ENCODE measurements around the gene YKT6.

Gene YKT6

GRCh38 chr7:44235066-44235465, 34.3 kb downstream of the YKT6 start:
- H3K4me1 ChIP-seq (ENCODE audit: low read length) = no peaks in the 10 kb centered on the region
- H3K79me2 ChIP-seq (ENCODE audit: low read length) = no peaks in the 10 kb centered on the region
- peaks cover 98% of the 10 kb centered on the region for H3K27me3 ChIP-seq (replicated peaks; ENCODE audit: insufficient read depth, low read length)
- H3K9me2 ChIP-seq (replicated peaks; ENCODE audit: insufficient read depth, low read length) = no peaks in the 10 kb centered on the region
- no peak overlapping the region for H3K4me3 ChIP-seq (ENCODE audit: low read length)
- no peak overlapping the region for H2AFZ ChIP-seq (ENCODE audit: low read length)
- TF ChIP-seq EZH2 (optimal IDR thresholded peaks at IDR 0.05; ENCODE audit: low read depth, low read length) = no peak
- TF ChIP-seq, protein P1, sequence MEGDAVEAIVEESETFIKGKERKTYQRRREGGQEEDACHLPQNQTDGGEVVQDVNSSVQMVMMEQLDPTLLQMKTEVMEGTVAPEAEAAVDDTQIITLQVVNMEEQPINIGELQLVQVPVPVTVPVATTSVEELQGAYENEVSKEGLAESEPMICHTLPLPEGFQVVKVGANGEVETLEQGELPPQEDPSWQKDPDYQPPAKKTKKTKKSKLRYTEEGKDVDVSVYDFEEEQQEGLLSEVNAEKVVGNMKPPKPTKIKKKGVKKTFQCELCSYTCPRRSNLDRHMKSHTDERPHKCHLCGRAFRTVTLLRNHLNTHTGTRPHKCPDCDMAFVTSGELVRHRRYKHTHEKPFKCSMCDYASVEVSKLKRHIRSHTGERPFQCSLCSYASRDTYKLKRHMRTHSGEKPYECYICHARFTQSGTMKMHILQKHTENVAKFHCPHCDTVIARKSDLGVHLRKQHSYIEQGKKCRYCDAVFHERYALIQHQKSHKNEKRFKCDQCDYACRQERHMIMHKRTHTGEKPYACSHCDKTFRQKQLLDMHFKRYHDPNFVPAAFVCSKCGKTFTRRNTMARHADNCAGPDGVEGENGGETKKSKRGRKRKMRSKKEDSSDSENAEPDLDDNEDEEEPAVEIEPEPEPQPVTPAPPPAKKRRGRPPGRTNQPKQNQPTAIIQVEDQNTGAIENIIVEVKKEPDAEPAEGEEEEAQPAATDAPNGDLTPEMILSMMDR (IDR thresholded peaks at IDR 0.05; ENCODE audit: low read length) = no peak
- TF ChIP-seq EZH2phosphoT487 (IDR thresholded peaks at IDR 0.05; ENCODE audit: low read length) = no peak
- H3K9me3 ChIP-seq (replicated peaks; ENCODE audit: insufficient read depth, low read length) = no peaks in the 10 kb centered on the region
- no peak overlapping the region for H3K27ac ChIP-seq (ENCODE audit: low read length)
- no peak overlapping the region for H3K9ac ChIP-seq (ENCODE audit: low read length)
- no peaks in the 10 kb centered on the region for H3K36me3 ChIP-seq (replicated peaks; ENCODE audit: insufficient read depth, low read length)
- H4K20me1 ChIP-seq (ENCODE audit: insufficient read depth, low read length) = no peaks in the 10 kb centered on the region
- no peak overlapping the region for H3K4me2 ChIP-seq (ENCODE audit: low read depth, low read length)
- no peaks in the 10 kb centered on the region for H3F3A ChIP-seq (ENCODE audit: insufficient read depth, low read length)
- no peak for DNase-seq

DNA sequence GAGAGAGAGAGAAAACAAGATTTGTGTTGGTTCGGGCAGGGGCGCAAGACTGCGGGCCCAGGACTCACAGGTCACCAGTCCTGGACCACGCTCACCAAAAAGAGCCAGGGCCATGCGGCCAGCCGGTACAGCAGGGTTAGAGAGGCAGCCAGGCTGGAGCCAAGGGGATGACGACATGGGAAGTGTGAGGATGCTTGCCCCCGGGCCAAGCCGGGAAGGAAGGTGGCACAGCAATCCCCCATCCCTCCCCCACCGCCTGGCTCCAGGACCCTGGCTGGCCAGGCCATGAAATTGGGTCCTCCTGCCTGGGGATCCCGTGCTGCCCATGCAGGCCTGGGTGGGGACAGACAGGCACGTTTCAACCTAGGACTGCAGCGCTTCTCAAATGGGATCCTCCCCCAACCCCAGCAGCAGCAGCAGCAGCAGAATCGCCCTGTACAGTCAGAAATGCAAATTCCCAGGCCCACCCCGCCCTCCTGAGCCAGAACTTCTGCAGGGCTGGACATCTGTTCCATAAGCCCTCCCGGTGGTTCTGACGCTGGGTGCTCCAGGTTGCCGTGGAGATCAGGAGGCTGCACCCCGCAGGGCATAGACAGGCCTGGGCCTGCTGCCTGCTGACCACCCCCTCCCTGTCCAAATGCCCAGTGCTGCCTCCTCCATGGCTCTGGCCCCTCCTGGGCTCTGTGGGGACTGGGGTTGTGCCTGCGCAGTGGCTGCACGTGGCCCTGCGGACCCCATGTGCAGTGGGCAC, 35.0 kb downstream of the YKT6 start:
- no peaks in the 10 kb centered on the region for H3K9me2 ChIP-seq (replicated peaks; ENCODE audit: insufficient read depth, low read length)
- H3K4me1 ChIP-seq (ENCODE audit: low read length) = no peaks in the 10 kb centered on the region
- H2AFZ ChIP-seq (ENCODE audit: low read length) = no peak overlapping the region
- H3F3A ChIP-seq (ENCODE audit: insufficient read depth, low read length) = no peaks in the 10 kb centered on the region
- H3K4me3 ChIP-seq (ENCODE audit: low read length) = no peak overlapping the region
- no peak overlapping the region for H3K9ac ChIP-seq (ENCODE audit: low read length)
- no peak overlapping the region for H3K4me2 ChIP-seq (ENCODE audit: low read depth, low read length)
- TF ChIP-seq, protein P1 (IDR thresholded peaks at IDR 0.05; ENCODE audit: low read length) = no peak
- TF ChIP-seq EZH2 (optimal IDR thresholded peaks at IDR 0.05; ENCODE audit: low read depth, low read length) = no peak
- no peaks in the 10 kb centered on the region for H3K9me3 ChIP-seq (replicated peaks; ENCODE audit: insufficient read depth, low read length)
- no peaks in the 10 kb centered on the region for H3K79me2 ChIP-seq (ENCODE audit: low read length)
- H3K27ac ChIP-seq (ENCODE audit: low read length) = no peak overlapping the region
- H4K20me1 ChIP-seq (ENCODE audit: insufficient read depth, low read length) = no peaks in the 10 kb centered on the region
- DNase-seq = no peak
- H3K36me3 ChIP-seq (replicated peaks; ENCODE audit: insufficient read depth, low read length) = no peaks in the 10 kb centered on the region
- H3K27me3 ChIP-seq (replicated peaks; ENCODE audit: insufficient read depth, low read length) = peaks cover 98% of the 10 kb centered on the region

DNA sequence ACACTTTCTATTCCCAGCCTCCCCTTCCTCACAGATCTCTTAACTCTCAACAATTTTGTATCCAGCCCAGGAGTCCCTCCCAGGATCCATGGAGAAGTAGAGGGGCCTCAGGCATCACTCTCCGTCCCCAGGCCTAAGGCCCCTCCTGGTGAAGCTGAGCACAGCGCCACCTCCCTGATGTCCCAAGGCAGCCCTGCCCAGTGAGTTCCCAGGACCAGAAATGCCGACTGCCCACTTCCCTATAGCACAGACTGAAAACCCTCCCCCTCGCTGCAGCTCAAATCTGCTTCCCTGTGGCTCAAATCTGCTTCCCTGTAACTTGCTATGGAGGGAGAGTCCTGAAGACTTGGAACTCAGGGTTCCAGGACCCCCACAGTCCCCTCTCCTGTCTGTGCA, 35.6 kb downstream of the YKT6 start:
- Histone ChIP-seq H3K27ac (ENCODE audit: low read length) (no peak overlapping the region), H3K4me2 (ENCODE audit: low read depth, low read length) (no peak overlapping the region), H3F3A (ENCODE audit: insufficient read depth, low read length) (no peaks in the 10 kb centered on the region), H4K20me1 (ENCODE audit: insufficient read depth, low read length) (no peaks in the 10 kb centered on the region), H3K27me3 (replicated peaks; ENCODE audit: insufficient read depth, low read length) (peaks cover 94% of the 10 kb centered on the region), H3K79me2 (ENCODE audit: low read length) (no peaks in the 10 kb centered on the region), H3K9me2 (replicated peaks; ENCODE audit: insufficient read depth, low read length) (no peaks in the 10 kb centered on the region), H3K4me1 (ENCODE audit: low read length) (no peaks in the 10 kb centered on the region), H3K9ac (ENCODE audit: low read length) (no peak overlapping the region), H3K36me3 (replicated peaks; ENCODE audit: insufficient read depth, low read length) (no peaks in the 10 kb centered on the region), H3K4me3 (ENCODE audit: low read length) (no peak overlapping the region), H3K9me3 (replicated peaks; ENCODE audit: insufficient read depth, low read length) (no peaks in the 10 kb centered on the region), H2AFZ (ENCODE audit: low read length) (no peak overlapping the region)
- TF ChIP-seq, protein P1 (IDR thresholded peaks at IDR 0.05; ENCODE audit: low read length) = no peak
- TF ChIP-seq EZH2 (optimal IDR thresholded peaks at IDR 0.05; ENCODE audit: low read depth, low read length) (no peak), EZH2phosphoT487 (IDR thresholded peaks at IDR 0.05; ENCODE audit: low read length) (no peak)
- DNase-seq = no peak

Data from MM.1S (cell line).